GM12873 (cell line): ENCODE measurements around the gene FIGLA.

Experiments
- CTCF ChIP-seq: IDR thresholded peaks from 2 replicates; pipeline ENCODE4 v1.5.1; 2012; ENCODE audit warnings: low read depth, mild to moderate bottlenecking, moderate library complexity, low read length, control low read depth; ENCODE audit not compliant: insufficient read depth; ENCODE audit errors: missing control alignments

FIGLA gene

GRCh38 chr2:70778676-70779075, 11.8 kb downstream of the FIGLA start:
- TF ChIP-seq CTCF, result no peak

GRCh38 chr2:70777450-70777849, 13.0 kb downstream of the FIGLA start:
- TF ChIP-seq CTCF, result no peak

GRCh38 chr2:70776266-70776665, 14.2 kb downstream of the FIGLA start:
- no peak for TF ChIP-seq CTCF

- no peak for TF ChIP-seq CTCF
Observed at GRCh38 chr2:70775141-70775540, 15.3 kb downstream of the FIGLA start.

GRCh38 chr2:70772486-70773155, 17.8 kb downstream of the FIGLA start:
- no peak for TF ChIP-seq CTCF

GRCh38 chr2:70771446-70771845, 19.0 kb downstream of the FIGLA start:
- TF ChIP-seq CTCF, result no peak

- TF ChIP-seq CTCF, result no peak
Observed at GRCh38 chr2:70769450-70769849, 21.0 kb downstream of the FIGLA start.
